Activated CD8-positive, alpha-beta memory T cell treated with anti-CD3 and anti-CD28 coated beads for 48 hours (primary cell): ENCODE data around the gene MRPS27.

Source experiments
- DNase-seq, 3 experiments: peaks; one replicate each; pipeline ENCODE4 v3.0.0-alpha.2; 2020; ENCODE audit warnings: low read depth in 2 of 3, low spot score in 2 of 3

Gene MRPS27

DNA sequence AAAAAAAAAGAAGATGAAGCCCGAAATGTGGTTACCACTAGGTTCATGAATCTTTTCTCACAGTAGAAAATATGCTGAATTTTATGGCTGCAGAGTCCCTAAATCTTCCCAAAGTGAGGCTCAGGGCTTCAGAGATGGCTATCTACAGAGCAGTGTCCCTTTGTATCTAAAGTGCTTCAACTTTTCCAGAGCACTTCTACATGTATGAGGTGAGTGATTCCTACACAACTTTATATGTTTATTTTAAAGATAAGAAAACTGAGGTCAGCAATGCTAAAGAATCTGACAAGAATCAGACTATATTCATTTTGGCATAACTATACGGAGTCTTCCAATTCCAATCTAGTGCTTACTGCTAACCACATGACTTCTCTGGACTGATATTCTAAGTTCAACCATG is 53.2 kb downstream of the MRPS27 start:
- DNase-seq = no peak

- DNase-seq = no peak
Measured at GRCh38 chr5:72265032-72265877, 54.8 kb downstream of the MRPS27 start.

- no peak for DNase-seq
Measured at GRCh38 chr5:72256536-72256935, 63.5 kb downstream of the MRPS27 start.

DNA sequence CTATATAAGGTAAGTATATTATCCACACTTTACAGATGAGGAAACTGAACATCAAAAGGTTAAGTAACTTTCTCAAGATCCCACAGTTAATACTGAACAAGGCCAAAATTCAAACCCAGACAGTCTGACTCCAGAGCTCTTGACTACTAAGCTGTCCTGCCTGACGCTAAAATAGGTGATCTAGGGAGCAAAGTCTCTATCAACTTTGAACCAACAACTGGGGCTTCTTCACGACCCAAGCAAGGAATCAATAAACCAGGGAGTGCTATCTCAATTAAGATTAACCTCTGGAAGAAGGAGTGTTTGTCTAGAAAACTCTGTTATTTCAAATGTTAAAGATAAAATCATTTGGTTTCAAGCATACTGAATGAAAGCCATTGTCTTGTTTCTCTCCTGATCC is 64.4 kb downstream of the MRPS27 start:
- DNase-seq = no peak

DNA sequence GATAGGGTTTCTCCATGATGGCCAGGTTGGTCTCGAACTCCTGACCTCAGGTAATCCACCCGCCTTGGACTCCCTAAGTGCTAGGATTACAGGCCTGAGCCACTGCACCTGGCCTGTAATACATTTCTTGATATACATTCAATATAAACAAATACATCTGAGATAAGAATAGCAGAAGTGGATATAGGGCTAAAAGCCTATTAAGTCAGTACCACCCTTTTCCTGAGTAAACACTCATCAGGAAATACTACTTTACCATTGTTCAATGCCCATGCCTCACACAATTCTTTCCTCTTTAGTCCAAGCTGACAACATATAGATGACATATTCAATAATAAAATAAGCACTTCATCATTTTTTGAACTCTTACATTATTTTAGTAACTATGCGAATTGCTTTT is 64.8 kb downstream of the MRPS27 start:
- DNase-seq = no peak

DNA sequence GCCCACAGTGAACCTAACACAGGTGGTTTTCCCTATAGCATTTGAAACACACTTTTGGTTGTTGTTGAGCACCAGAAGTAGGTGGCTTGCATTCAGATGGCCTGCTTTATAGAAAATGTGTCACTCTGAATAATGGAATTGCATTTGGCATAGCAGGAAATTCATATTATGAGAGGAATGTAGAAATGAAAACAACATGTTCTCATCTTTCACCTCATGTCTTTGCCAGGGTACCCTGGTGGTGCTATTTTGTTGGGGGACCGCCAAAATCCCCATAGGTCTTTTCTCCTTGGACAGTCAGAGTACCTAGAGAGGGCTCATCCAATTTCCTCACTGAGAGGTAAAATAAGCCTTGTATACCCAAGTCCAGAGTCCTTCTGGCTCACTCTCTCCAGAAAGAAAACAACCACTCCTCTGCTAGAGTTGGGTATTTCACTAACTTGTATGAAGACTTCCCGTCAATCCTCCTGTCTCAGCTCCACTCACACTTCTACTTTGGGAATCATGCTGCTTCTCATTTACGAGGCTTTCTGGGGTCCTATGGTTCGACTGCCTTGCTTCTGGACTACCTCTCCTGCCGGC is 67.4 kb downstream of the MRPS27 start:
- no peak for DNase-seq

DNA sequence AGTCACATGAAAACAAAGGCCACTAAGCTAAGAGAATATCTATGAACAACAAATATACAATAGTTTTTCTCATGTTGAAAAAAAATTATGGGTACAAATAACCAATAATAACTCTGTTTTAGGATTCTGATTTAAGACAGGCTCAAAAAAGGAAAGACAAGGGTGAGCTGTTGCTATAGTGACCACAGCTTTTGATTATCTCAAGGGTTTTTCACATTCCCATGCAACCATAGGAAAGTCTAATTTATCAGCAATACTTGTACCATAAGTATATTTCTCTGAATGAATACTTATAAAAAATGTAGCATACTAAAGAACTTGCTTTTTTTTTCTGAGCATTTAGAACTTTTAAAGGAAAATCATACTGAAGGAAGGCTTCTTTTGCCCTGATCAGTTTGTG is 68.0 kb downstream of the MRPS27 start:
- DNase-seq = no peak

DNA sequence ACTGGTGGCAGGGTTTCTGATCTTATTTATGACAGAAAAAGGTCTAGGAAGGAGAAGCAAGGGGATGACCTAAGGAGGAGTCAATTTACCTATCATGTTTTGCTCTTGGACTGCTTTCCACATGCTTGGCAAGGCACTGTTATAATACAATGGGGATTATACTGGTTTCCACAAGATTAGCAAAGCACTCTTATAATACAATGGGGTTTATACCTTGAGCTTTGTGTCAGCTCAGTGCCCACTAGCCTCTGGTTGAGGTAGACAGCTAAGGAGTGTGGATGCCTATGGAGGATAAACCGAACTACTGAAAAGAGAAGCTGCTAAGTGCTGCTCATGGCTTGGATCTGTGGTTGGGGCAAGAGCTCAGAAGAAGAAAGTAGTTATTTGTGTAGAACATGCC is 68.7 kb downstream of the MRPS27 start:
- no peak for DNase-seq

GRCh38 chr5:72248410-72248981 is 71.5 kb downstream of the MRPS27 start:
- no peak for DNase-seq

DNA sequence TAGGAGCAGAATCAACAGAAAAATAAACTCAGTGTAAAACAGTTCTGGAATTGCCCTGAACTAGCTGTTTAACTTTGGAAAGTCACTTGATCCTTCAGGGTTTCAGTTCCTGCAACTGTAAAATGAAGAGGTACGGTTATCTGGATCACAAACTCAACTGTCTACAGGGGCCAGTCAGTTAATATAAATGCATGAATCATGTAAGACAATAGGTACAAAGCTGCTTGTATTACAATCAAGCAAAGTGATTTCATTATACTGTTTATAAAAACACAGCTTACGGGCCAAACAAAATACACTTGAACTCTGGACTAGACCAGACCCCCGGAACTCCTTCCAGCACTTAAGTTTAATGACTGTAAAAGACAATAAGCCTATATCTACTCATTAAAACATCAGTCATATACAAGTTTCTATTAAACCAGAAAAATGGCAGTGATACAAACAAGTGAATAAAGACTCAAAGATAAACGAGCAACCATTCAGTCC is 73.0 kb downstream of the MRPS27 start:
- no peak for DNase-seq

DNA sequence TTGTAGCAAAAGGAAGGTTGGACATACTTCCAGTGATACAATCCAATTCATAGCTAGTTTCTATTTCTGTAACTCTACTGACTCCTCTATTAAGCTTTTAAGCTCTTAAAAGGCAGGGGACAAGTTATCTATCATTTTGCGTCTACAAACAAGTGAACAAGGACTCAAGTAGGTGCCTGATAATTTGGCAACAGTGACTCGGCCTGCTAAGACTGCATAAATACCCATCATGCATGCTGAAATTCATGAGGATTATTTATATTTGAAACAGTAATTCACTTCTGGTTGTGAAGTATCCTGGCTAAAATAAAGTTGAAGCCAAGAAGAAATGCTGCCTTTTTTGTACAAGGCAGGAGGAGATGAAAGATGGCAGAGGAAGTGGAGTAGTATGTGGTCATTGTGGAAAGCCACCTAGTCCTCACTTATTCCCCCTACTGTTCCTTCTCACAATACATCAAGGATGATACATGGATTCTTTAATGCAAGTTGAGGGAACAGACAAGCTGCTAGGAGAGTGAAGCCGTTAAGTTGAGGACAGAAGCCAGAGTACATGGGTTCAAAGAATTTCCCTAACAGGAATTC is 74.0 kb downstream of the MRPS27 start:
- no peak for DNase-seq

GRCh38 chr5:72245546-72245945 is 74.5 kb downstream of the MRPS27 start:
- DNase-seq = no peak

- DNase-seq = no peak
Measured at GRCh38 chr5:72244862-72245371, 75.1 kb downstream of the MRPS27 start.

- no peak for DNase-seq
Measured at GRCh38 chr5:72243706-72244105, 76.3 kb downstream of the MRPS27 start.

DNA sequence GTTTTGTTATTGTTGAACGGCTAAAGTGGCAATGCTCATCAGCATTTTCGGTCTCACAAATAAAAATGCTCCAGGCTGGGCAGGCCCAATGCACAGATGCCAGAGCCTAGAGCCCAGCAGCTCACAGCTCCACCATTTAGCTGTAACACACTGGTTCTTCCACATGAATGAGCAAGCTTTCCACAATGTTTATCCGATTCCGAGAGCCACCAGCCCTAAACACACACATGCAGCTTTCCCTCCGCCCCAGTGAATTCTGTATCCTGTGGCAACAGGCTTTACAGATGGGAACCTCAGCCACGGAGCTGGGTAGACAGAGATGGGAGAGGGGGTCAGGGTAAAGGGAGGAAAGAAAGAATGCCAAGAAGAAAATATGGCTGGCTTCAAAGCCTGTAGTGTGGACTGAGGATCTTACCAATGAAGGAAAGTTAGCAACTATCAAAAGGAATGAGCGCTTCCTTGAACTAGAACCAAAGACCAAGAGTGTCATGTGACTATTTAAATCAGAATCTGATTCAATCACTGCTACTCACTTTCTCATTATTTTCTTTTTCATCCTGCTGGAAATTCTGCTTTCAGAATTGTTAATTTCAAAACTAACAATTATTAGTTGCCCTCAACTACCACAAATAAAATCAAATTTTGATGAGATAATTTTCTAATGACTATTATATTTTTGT is 77.1 kb downstream of the MRPS27 start:
- DNase-seq = no peak

DNA sequence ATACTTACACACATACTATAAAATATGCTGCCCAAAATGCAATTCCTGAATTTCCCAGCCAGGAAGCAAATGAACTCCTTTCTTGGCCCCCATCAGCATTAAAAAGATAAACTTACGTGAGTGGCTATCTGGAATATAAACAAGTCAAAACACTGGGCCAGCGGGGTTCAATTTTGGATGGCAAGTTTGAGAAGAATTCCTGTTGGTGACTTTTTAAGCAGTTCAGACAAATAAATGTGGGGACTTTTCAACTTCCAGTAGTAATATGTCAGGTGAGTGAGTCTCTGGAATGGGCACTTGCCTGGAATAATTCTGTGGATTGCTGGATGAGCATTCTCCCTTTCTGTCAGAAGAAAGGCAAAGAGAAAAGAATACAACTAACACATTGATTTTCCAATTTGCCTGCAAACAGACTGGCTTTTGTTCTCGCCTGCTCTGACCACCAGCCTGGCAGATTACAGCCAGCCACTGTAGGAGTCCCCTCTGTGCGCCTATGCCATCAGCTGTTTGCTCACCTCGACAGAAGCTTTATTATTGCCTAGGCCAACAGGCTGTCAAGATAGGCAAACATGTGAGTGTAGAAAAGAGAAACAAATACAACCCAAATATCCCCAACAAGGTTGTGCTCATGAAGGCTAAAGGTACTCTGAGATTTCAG is 78.6 kb downstream of the MRPS27 start:
- DNase-seq = no peak

DNA sequence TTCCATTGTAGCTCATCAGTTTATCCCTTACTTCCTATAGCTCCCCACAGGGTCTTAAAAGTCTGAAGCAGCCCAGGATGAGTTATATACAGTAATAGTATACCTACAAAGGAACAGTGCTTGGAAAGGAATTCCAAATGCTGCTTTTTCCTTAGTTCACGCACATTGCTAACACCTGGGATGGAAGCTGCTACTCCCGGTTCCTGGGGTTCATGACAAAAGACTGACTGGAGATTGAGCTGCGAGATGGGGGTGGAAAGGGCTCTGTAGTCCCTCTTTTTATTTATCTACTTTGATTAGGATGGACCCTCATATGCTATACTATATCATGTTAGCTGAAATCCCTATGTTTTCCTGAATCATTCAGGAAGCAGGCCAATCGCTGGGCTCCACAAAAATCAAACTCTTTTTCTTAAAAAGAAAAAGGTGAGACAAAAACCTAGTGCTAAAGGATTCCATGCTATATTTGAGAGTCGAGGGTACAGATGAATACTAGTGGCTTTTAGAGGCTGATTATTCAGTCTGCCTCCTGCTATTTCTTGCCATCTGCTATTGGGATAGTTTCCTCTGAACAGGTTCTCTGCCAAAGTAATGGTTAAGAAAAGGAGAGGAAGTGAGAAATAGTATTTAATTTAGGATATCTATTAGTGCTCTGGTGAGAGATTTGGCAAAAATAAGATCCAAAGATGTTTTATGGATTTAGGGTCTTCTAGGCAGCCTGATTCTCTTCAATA is 81.2 kb downstream of the MRPS27 start:
- no peak for DNase-seq

GRCh38 chr5:72237879-72238278 is 82.2 kb downstream of the MRPS27 start:
- DNase-seq = no peak

DNA sequence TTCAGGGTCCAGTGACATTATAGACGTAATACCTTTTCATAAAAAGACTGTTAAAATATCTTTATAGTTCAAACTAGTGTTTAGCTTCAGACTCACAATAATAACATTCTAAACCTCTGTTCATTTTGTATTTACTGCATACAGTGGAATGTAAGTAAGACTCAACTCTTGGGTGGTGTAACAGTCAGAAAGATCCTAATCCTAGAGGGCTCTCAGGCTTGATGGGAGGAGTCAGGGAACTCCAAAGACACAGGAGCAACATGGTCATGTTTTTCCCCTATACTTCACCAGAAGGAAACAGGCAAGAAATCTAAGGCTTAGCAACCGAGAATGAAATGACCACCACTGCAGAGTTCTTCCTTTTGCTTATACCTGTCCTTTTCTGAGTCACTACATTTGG is 82.6 kb downstream of the MRPS27 start:
- DNase-seq = no peak

- DNase-seq = no peak
Measured at GRCh38 chr5:72235725-72236124, 84.3 kb downstream of the MRPS27 start.
